ENCODE results near the gene PPP6R1.

The PPP6R1 gene

GRCh38 chr19:55283548-55284377, 24.9 kb upstream of the PPP6R1 start, which contains the start of gene BRSK1:
BRSK1 (plus strand) TSS chr19:55283997; CDS start chr19:55284443, 446 bp downstream.
- Histone ChIP-seq H3K27ac (peak within 1 kb of the TSS in 15 of 21 experiments; percentile 43 to 85 (median 66)), H3K4me3 (peak within 1 kb of the TSS; percentile 23 to 45 (median 32))

- Histone ChIP-seq H3K27ac (peak within 1 kb of the TSS in 19 of 21 experiments; percentile 13 to 84 (median 70)), H3K4me3 (peak within 1 kb of the TSS; percentile 60 to 91 (median 71))
Measured at GRCh38 chr19:55279770-55280643, 21.2 kb upstream of the PPP6R1 start, which contains the start of gene HSPBP1. HSPBP1 (minus strand) TSS chr19:55280110; CDS start chr19:55279608, 502 bp downstream.

GRCh38 chr19:55279340-55279739, 20.5 kb upstream of the PPP6R1 start:
- H3K4me3 ChIP-seq: peak overlapping the region; percentile 60 to 91 (median 71)
- peak overlapping the region in 19 of 21 experiments; percentile 13 to 84 (median 70) for H3K27ac ChIP-seq

- Histone ChIP-seq H3K4me3 (no peak overlapping the region), H3K27ac (no peak overlapping the region)
Measured at GRCh38 chr19:55278391-55279135, 19.7 kb upstream of the PPP6R1 start.

DNA sequence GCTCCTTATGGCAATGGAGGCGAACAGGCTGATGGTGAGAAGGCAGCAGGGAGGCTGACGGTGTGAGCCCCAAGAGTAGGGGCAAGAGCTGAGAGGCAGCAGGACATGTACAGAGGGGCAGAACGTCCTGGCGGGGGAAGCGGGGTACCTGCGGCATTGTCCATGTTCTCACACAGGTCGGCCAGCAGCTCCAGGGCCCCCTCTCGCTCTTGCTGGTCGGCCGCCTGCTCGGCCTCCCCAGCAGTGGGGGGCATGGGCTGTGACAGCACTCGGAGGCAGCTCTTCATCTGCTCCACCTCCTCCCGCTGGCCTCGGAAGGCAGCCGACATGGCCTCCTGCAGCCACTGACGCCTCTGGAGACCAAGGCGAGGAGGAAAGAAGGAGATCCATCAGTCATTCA, 18.7 kb upstream of the PPP6R1 start:
- H3K27ac ChIP-seq: peak overlapping the region in 2 of 21 experiments; percentile 60 to 80
- no peak overlapping the region for H3K4me3 ChIP-seq

DNA sequence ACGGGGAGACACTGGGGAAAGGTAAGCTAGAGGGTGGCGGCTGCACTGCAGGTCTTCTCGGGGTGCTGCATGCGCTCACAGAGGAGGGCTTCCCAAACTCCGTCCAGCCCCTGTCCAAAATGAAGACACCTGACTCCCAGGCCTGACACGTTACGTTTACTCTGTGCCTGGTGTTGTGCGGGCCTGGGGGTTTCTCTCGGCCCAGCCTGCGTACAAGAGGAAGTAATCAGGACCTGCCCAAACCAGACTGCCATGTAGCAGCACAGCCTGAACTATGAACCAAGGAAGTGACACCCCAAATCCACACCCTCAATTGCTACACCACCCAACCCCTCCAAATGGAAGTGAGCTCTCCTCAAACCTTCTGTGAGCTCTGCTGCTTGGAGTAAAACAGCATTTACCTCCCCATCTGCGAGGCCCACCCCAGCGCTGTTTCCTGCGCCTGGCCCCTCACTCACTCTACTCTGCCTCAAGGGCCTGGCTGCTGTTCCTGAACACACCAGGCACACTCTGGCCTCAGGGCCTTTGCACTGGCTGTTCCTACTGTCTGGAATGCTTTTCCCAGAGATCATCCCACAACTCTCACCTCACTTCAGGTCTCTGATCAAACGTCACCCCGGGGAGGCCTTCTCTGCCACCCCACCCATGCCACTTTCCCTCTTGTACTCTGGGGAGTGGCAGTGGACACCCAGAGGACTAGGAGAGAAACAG, 18.1 kb upstream of the PPP6R1 start:
- Histone ChIP-seq H3K4me3 (no peak overlapping the region), H3K27ac (peak overlapping the region in 6 of 21 experiments; percentile 9 to 80 (median 40))

- Histone ChIP-seq H3K27ac (peak overlapping the region in 6 of 21 experiments; percentile 9 to 80 (median 40)), H3K4me3 (no peak overlapping the region)
Measured at GRCh38 chr19:55275851-55276719, 17.3 kb upstream of the PPP6R1 start.

GRCh38 chr19:55273978-55274707, 15.3 kb upstream of the PPP6R1 start:
- Histone ChIP-seq H3K27ac (no peak overlapping the region), H3K4me3 (no peak overlapping the region)

- H3K27ac ChIP-seq: no peak overlapping the region
- no peak overlapping the region for H3K4me3 ChIP-seq
Measured at GRCh38 chr19:55272142-55272541, 13.3 kb upstream of the PPP6R1 start.

GRCh38 chr19:55270172-55270942, 11.5 kb upstream of the PPP6R1 start:
- no peak overlapping the region for H3K4me3 ChIP-seq
- H3K27ac ChIP-seq: no peak overlapping the region

GRCh38 chr19:55269299-55269698, 10.5 kb upstream of the PPP6R1 start:
- no peak overlapping the region for H3K4me3 ChIP-seq
- H3K27ac ChIP-seq: no peak overlapping the region

DNA sequence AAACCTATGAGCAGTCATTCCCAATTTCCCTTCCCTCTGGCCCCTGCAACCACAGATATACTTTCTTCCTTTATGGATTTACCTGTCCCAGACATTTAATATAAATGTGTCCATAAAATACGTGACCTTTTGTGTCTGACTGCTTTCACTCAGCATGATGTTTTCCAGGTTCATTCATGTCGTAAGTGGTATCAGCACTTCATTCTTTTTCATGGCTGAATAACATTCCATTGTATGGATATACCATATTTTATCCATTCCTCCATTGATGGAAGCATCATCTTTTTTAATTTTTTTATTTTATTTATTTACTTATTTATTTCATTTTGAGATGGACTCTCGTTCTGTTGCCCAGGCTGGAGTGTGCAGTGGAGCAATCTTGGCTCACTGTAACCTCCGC, 8.0 kb upstream of the PPP6R1 start:
- Histone ChIP-seq H3K4me3 (no peak overlapping the region), H3K27ac (no peak overlapping the region)

GRCh38 chr19:55266404-55266803, 7.6 kb upstream of the PPP6R1 start:
- H3K27ac ChIP-seq: no peak overlapping the region
- no peak overlapping the region for H3K4me3 ChIP-seq

DNA sequence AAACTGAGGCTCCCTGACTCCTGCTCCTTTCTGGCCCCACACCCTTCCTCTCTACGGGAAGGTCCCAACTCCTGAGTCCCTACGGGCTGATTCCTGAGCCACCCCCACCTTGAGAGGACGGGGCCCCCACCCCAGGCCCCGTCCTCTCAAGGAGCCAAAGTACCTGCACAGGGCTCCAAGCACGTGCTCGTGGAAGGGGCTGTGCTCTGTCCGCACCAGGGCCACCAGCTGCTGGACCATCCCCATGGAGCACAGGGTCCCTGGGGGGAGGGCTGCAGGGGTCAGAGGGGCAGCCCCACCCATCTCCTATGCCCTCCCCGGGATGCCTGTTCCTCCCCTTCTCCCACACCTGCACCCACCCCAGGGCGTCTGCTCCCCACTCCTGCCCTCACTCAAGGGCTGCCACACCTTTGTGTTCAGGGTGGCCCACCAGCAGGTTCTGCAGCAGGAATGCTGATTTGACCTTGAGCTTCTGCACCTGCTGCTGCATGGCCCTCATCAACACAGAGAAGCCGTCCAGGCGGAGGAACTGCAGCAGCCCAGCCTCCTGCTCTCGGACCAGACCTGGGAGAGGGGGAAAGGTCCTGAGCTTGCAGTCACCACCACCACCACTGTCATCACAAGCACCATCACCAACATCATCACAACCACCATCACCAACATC, 7.0 kb upstream of the PPP6R1 start:
- Histone ChIP-seq H3K27ac (no peak overlapping the region), H3K4me3 (no peak overlapping the region)

DNA sequence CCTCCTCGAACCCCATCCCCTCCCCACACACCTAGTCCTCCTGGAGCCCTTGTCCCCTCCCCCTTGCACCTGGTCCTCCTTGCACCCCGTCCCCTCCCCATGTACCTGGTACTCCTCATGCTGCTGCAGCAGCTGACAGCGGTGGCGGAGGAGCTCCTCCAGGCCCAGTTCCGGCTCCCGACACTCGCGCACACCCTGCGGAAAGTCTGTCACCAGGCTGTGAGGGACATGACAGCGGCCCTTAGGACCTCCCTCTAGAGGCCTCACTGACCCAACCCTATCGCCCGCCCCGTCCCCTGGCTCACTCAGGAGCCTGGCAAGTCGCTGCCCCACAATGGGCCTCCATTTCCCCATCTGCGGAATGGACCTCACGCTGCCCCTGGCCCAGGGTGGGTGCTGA, 6.4 kb upstream of the PPP6R1 start:
- H3K27ac ChIP-seq: no peak overlapping the region
- H3K4me3 ChIP-seq: no peak overlapping the region

- Histone ChIP-seq H3K4me3 (no peak overlapping the region), H3K27ac (no peak overlapping the region)
Measured at GRCh38 chr19:55264531-55264930, 5.7 kb upstream of the PPP6R1 start.

Measured in skin epidermis (tissue), 12 donors.